WI38 (cell line): ENCODE results near the gene EBP.
"Not testable (repeated sequence)": the region's sequence is repeated elsewhere in the genome, so short reads cannot be mapped to it uniquely, and the experiment has no call there.

Experiments used
- H3K4me3 ChIP-seq: 2 replicates; pipeline ENCODE4 v1.5.1; 2011; ENCODE audit warnings: low read depth, mild to moderate bottlenecking, control low read depth, low read length
- CTCF ChIP-seq: IDR thresholded peaks from 2 replicates; pipeline ENCODE4 v1.5.1; 2012; ENCODE audit warnings: low read depth, mild to moderate bottlenecking, control low read depth, low read length

Gene EBP

GRCh38 chrX:48523682-48524081, 2.1 kb downstream of the EBP start:
- no peak overlapping the region for H3K4me3 ChIP-seq
- no peak for TF ChIP-seq CTCF

GRCh38 chrX:48525853-48526252, 4.2 kb downstream of the EBP start:
- H3K4me3 ChIP-seq = not testable (repeated sequence)

GRCh38 chrX:48530736-48531135, 9.1 kb downstream of the EBP start:
- TF ChIP-seq CTCF = no peak

GRCh38 chrX:48531358-48531959, 9.9 kb downstream of the EBP start:
- H3K4me3 ChIP-seq = no peak overlapping the region
- TF ChIP-seq CTCF = no peak

More at GRCh38 chrX:48530736-48531135, 9.1 kb downstream of the EBP start:
- no peak overlapping the region for H3K4me3 ChIP-seq

GRCh38 chrX:48532161-48532560, 10.6 kb downstream of the EBP start:
- H3K4me3 ChIP-seq = no peak overlapping the region
- no peak for TF ChIP-seq CTCF

- H3K4me3 ChIP-seq = no peak overlapping the region
- TF ChIP-seq CTCF = no peak
Observed at GRCh38 chrX:48533165-48533564, 11.6 kb downstream of the EBP start.

GRCh38 chrX:48538641-48539344, 17.2 kb downstream of the EBP start:
- no peak for TF ChIP-seq CTCF
- H3K4me3 ChIP-seq = peak overlapping the region; percentile 72
